Karpas-422 (cell line): ENCODE results near the gene FGFBP3. TPM values are rescaled to one million over a fixed set of nuclear protein-coding genes. Genes with fewer than 3 reads are reported as not detected.

Source experiments
- DNase-seq: peaks from one replicate; pipeline ENCODE4 v3.0.0-alpha.2; 2015
- H2AFZ ChIP-seq: fragments of 200-600 bp; sonication (generic); 2 replicates; pipeline ENCODE4 v1.6.1; 2014; ENCODE audit warnings: antibody characterized with exemption, low read length, mixed read lengths
- H3K27ac ChIP-seq: fragments of 200-600 bp; sonication (generic); 2 replicates; pipeline ENCODE4 v1.5.1; 2014; ENCODE audit warnings: mild to moderate bottlenecking, low read length, moderate library complexity
- H3K27me3 ChIP-seq: fragments of 200-600 bp; sonication (generic); 2 replicates; pipeline ENCODE4 v1.6.1; 2014; ENCODE audit warnings: low read length, mixed read lengths
- H3K36me3 ChIP-seq: fragments of 200-600 bp; sonication (generic); 2 replicates; pipeline ENCODE4 v1.6.1; 2014; ENCODE audit warnings: low read length, mixed read lengths; ENCODE audit not compliant: insufficient read depth
- H3K4me1 ChIP-seq: fragments of 200-600 bp; sonication (generic); 2 replicates; pipeline ENCODE4 v1.6.1; 2014; ENCODE audit warnings: mild to moderate bottlenecking, low read length, mixed read lengths
- H3K4me2 ChIP-seq: fragments of 200-600 bp; sonication (generic); 2 replicates; pipeline ENCODE4 v1.6.1; 2014; ENCODE audit warnings: low read length, low read depth, mild to moderate bottlenecking; ENCODE audit not compliant: poor library complexity, severe bottlenecking
- H3K4me3 ChIP-seq: fragments of 200-600 bp; sonication (generic); 2 replicates; pipeline ENCODE4 v1.5.1; 2014; ENCODE audit warnings: mild to moderate bottlenecking, antibody characterized with exemption, low read length, mixed read lengths
- H3K79me2 ChIP-seq: fragments of 200-600 bp; sonication (generic); 2 replicates; pipeline ENCODE4 v1.6.1; 2014; ENCODE audit warnings: mild to moderate bottlenecking, low read length, mixed read lengths
- H3K9ac ChIP-seq: fragments of 200-600 bp; sonication (generic); 2 replicates; pipeline ENCODE4 v1.6.0; 2014; ENCODE audit warnings: low read length
- H3K9me2 ChIP-seq: fragments of 200-600 bp; sonication (generic), shearing (Covaris generic); replicated peaks from 2 replicates; pipeline ENCODE4 v1.6.0; 2014; ENCODE audit warnings: mild to moderate bottlenecking, low read length, moderate library complexity; ENCODE audit not compliant: insufficient read depth
- H3K9me3 ChIP-seq: fragments of 300-700, 200-600 bp; sonication (generic); 2 replicates; pipeline ENCODE4 v1.6.1; 2014; ENCODE audit warnings: low read length, mixed read lengths
- H4K20me1 ChIP-seq: fragments of 200-600 bp; sonication (generic); 2 replicates; pipeline ENCODE4 v1.6.1; 2014; ENCODE audit warnings: mild to moderate bottlenecking, antibody characterized with exemption, low read length, low read depth; ENCODE audit not compliant: insufficient read depth
- total RNA-seq: library from RNA; depleted of rRNA; stranded (reverse); fragments of >200 nt; shearing (Covaris generic); gene quantifications from 2 replicates; pipeline ENCODE4 v1.2.3, GENCODE V29; 2014; ENCODE audit warnings: low replicate concordance

Gene FGFBP3
- total RNA-seq, 1 experiment from 2014 or later, result 0.71 TPM

- Histone ChIP-seq H3K27me3 (no peaks in the 10 kb centered on the region), H4K20me1 (no peaks in the 10 kb centered on the region), H3K27ac (no peak overlapping the region), H2AFZ (no peak overlapping the region), H3K79me2 (no peaks in the 10 kb centered on the region), H3K36me3 (no peaks in the 10 kb centered on the region), H3K4me2 (no peak overlapping the region), H3K4me3 (no peak overlapping the region), H3K9me2 (no peaks in the 10 kb centered on the region), H3K9me3 (no peaks in the 10 kb centered on the region), H3K9ac (no peak overlapping the region), H3K4me1 (peaks cover 5% of the 10 kb centered on the region)
- no peak for DNase-seq
These were observed 29.0 kb downstream of the FGFBP3 start for GRCh38 chr10:91880310-91880709.

- no peak overlapping the region for H2AFZ ChIP-seq
- no peak for DNase-seq
- H3K4me3 ChIP-seq, result no peak overlapping the region
- no peak overlapping the region for H3K4me2 ChIP-seq
- peaks cover 5% of the 10 kb centered on the region for H3K4me1 ChIP-seq
- H3K9me2 ChIP-seq, result no peaks in the 10 kb centered on the region
- H3K27ac ChIP-seq, result no peak overlapping the region
- H3K79me2 ChIP-seq, result no peaks in the 10 kb centered on the region
- no peak overlapping the region for H3K9ac ChIP-seq
- H3K36me3 ChIP-seq, result no peaks in the 10 kb centered on the region
- H3K9me3 ChIP-seq, result no peaks in the 10 kb centered on the region
- no peaks in the 10 kb centered on the region for H4K20me1 ChIP-seq
- no peaks in the 10 kb centered on the region for H3K27me3 ChIP-seq
These were observed 29.6 kb downstream of the FGFBP3 start for GRCh38 chr10:91879515-91880170.

DNA sequence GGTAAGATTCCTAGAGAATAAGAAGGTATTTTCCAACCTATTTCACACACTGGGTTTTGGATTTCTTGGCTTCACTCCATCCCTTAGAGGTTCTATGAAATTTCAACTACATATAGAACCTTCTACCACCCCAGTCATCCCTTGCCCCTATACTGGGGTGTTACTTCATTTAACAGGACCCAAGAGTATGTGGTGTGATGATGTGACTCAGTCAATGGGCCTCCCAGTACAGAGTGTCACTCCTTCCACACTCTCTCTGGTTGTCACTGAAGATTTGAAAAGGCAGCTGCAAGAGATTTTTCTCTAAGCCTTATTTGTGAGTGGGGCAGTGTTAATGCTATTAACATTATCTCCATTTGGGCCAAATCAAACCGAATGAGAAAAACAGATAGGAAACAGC is 33.5 kb downstream of the FGFBP3 start:
- no peaks in the 10 kb centered on the region for H3K9me3 ChIP-seq
- no peaks in the 10 kb centered on the region for H4K20me1 ChIP-seq
- no peak overlapping the region for H3K9ac ChIP-seq
- H3K4me3 ChIP-seq, result no peak overlapping the region
- H3K36me3 ChIP-seq, result no peaks in the 10 kb centered on the region
- no peak overlapping the region for H2AFZ ChIP-seq
- no peak overlapping the region for H3K4me2 ChIP-seq
- no peaks in the 10 kb centered on the region for H3K9me2 ChIP-seq
- DNase-seq, result no peak
- no peaks in the 10 kb centered on the region for H3K79me2 ChIP-seq
- no peaks in the 10 kb centered on the region for H3K27me3 ChIP-seq
- no peaks in the 10 kb centered on the region for H3K4me1 ChIP-seq
- H3K27ac ChIP-seq, result no peak overlapping the region

DNA sequence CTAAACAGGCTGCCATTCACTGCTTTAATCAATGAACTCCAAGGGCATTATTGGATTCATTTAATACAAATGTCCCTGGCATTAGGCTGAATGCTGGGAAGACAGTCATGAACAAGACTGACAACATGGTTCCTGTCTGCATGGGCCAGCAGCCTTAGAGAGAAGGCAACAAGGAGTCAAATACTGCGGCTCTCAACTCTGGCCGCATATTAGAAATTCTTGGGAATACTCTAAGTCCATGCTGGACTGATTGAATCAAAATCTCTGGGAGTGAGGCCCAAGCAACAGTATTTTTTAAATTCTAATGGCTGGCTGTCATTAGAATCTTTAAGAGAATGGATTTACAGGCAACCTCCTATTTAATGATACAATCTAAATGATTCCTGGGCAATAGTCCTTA is 34.1 kb downstream of the FGFBP3 start:
- Histone ChIP-seq H3K9ac (no peak overlapping the region), H3K4me2 (no peak overlapping the region), H2AFZ (no peak overlapping the region), H3K79me2 (no peaks in the 10 kb centered on the region), H3K4me1 (no peaks in the 10 kb centered on the region), H3K27ac (no peak overlapping the region), H3K9me2 (no peaks in the 10 kb centered on the region), H4K20me1 (no peaks in the 10 kb centered on the region), H3K9me3 (no peaks in the 10 kb centered on the region), H3K27me3 (no peaks in the 10 kb centered on the region), H3K36me3 (no peaks in the 10 kb centered on the region), H3K4me3 (no peak overlapping the region)
- no peak for DNase-seq

DNA sequence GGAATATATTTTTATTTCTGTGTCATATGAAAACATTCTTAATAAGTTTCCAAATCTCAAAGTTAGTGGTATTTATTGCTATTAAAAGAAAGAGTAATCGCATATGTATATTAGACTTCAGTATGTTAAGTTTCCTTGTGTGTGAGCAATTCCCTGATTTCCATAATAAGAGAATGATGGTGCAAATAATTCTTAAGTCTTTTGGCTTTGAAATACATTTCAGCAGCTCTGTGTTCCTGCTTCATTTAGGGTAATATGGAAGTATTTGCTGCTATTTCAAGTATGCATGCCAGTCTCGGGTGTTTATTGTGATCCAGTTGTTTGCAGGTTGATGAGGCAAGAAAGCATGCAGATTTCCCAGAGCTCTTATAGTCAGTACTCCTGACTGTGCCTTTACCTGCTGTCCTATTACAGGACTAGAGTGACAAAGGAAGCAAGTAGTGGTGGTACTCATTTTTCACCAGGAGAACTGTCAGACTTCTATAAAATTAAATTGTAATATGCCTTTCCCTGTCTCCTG is 43.7 kb downstream of the FGFBP3 start:
- no peak overlapping the region for H2AFZ ChIP-seq
- DNase-seq, result no peak
- H3K9me2 ChIP-seq, result no peaks in the 10 kb centered on the region
- H3K9me3 ChIP-seq, result no peaks in the 10 kb centered on the region
- no peaks in the 10 kb centered on the region for H3K79me2 ChIP-seq
- no peak overlapping the region for H3K9ac ChIP-seq
- no peaks in the 10 kb centered on the region; the same call in 1 of the 2 replicates for H3K36me3 ChIP-seq
- no peaks in the 10 kb centered on the region for H3K27me3 ChIP-seq
- no peaks in the 10 kb centered on the region for H4K20me1 ChIP-seq
- H3K4me2 ChIP-seq, result no peak overlapping the region
- no peak overlapping the region for H3K4me3 ChIP-seq
- no peaks in the 10 kb centered on the region for H3K4me1 ChIP-seq
- no peak overlapping the region for H3K27ac ChIP-seq

DNA sequence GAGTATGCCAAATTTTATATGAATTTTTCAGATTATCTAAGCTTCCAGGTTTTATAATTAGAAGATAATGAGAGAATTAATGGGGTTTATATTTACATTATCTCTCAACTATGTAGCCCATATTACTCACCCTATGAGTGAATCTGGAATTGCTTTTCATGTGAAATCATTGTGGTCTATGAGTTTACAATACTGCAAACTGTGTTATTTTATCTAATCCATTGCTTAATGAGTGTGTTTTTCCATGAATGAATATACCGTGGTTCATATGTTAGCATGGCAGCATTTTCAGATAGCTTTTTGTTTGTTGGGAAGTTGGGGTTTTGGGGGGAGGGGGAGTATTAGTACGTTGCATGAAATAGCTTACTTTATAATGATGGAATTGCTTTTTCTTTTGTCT is 44.5 kb downstream of the FGFBP3 start:
- no peak overlapping the region for H3K4me2 ChIP-seq
- H4K20me1 ChIP-seq, result no peaks in the 10 kb centered on the region
- H3K27ac ChIP-seq, result no peak overlapping the region
- H3K4me3 ChIP-seq, result no peak overlapping the region
- H3K9me2 ChIP-seq, result no peaks in the 10 kb centered on the region
- no peak overlapping the region for H3K9ac ChIP-seq
- H3K36me3 ChIP-seq, result no peaks in the 10 kb centered on the region; the same call in 1 of the 2 replicates
- DNase-seq, result no peak
- no peaks in the 10 kb centered on the region for H3K27me3 ChIP-seq
- no peaks in the 10 kb centered on the region for H3K79me2 ChIP-seq
- no peaks in the 10 kb centered on the region for H3K9me3 ChIP-seq
- no peak overlapping the region for H2AFZ ChIP-seq
- no peaks in the 10 kb centered on the region for H3K4me1 ChIP-seq

- DNase-seq, result no peak
- H3K36me3 ChIP-seq, result no peaks in the 10 kb centered on the region; the same call in 1 of the 2 replicates
- no peak overlapping the region for H3K27ac ChIP-seq
- H3K4me3 ChIP-seq, result no peak overlapping the region
- no peaks in the 10 kb centered on the region for H3K79me2 ChIP-seq
- no peaks in the 10 kb centered on the region for H3K9me3 ChIP-seq
- H4K20me1 ChIP-seq, result no peaks in the 10 kb centered on the region
- no peaks in the 10 kb centered on the region for H3K4me1 ChIP-seq
- no peaks in the 10 kb centered on the region for H3K27me3 ChIP-seq
- no peak overlapping the region for H3K9ac ChIP-seq
- H3K9me2 ChIP-seq, result no peaks in the 10 kb centered on the region
- no peak overlapping the region for H2AFZ ChIP-seq
- no peak overlapping the region for H3K4me2 ChIP-seq
These were observed 45.2 kb downstream of the FGFBP3 start for GRCh38 chr10:91864099-91864498.

DNA sequence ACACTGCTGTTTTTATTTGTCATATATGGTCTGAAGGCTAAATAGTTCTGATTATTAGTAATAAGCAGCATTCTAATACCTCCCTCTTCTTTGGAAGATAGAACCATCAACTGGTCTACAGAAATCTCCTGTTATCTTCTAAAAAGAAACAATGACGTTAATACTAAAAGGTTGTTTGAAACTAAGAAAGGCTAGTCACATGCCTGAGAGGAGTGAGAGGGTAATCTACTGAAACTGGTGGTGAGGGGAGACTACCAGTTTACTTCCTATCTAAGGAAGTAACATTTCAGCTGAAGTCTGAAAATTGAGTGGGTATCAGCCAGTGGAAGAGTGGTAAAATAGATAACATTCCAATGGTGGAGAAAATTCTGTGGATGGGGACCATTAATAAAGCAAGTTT is 48.4 kb downstream of the FGFBP3 start:
- Histone ChIP-seq H3K9me2 (no peaks in the 10 kb centered on the region), H3K9me3 (no peaks in the 10 kb centered on the region), H3K4me1 (no peaks in the 10 kb centered on the region), H2AFZ (no peak overlapping the region), H3K4me2 (no peak overlapping the region), H3K27me3 (no peaks in the 10 kb centered on the region), H3K27ac (no peak overlapping the region), H3K9ac (no peak overlapping the region), H3K36me3 (no peaks in the 10 kb centered on the region; the same call in 1 of the 2 replicates), H3K4me3 (no peak overlapping the region), H4K20me1 (no peaks in the 10 kb centered on the region), H3K79me2 (no peaks in the 10 kb centered on the region)
- no peak for DNase-seq
